ENCODE results near the gene DGKI. TPM values are rescaled to one million over a fixed set of nuclear protein-coding genes. Genes with fewer than 3 reads are reported as not detected.

DGKI gene
- total RNA-seq, 1 experiment from 2014 or later = 0.79 TPM

DNA sequence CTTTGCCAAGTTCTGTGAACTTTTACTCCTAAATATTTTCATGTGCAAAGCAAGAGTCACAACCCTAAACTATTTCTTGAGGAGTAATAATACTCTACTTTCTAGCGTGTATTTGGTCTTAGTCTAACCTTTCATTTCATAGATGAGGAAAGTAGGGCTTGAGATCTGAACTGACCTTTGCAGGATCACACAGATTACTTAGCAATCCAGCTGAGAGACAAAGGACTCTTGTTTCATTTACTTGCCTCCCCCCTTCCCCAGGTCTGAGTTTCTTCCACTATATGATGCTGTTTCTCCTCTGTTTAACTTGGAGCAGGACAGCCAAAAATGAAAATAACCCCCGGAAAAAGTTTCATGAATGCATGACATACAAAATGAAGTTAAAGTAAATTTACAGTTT is 427.9 kb downstream of the DGKI start:
- ChIA-PET CTCF (no interaction called here), POLR2A (no interaction called here)
- TF ChIP-seq MAX (CRISPR knock-in tag; IDR thresholded peaks at IDR 0.05) (no peak), CBFB (CRISPR knock-in tag; IDR thresholded peaks at IDR 0.05; ENCODE audit: low read depth) (no peak), FOXP1 (CRISPR knock-in tag; IDR thresholded peaks at IDR 0.05; ENCODE audit: borderline replicate concordance) (no peak), ATF3 (CRISPR knock-in tag; conservative IDR thresholded peaks at IDR 0.05) (no peak), SMAD3 (CRISPR knock-in tag; IDR thresholded peaks at IDR 0.05; ENCODE audit: borderline replicate concordance) (no peak), IRF2 (CRISPR knock-in tag; IDR thresholded peaks at IDR 0.05; ENCODE audit: borderline replicate concordance, low read depth) (no peak), GABPB1 (CRISPR knock-in tag; IDR thresholded peaks at IDR 0.05) (no peak), ZNF121 (CRISPR knock-in tag; IDR thresholded peaks at IDR 0.05) (no peak), ZNF138 (CRISPR knock-in tag; conservative IDR thresholded peaks at IDR 0.05) (no peak), OVOL2 (CRISPR knock-in tag; IDR thresholded peaks at IDR 0.05; ENCODE audit: borderline replicate concordance) (no peak), ELF4 (CRISPR knock-in tag; IDR thresholded peaks at IDR 0.05; ENCODE audit: low read depth) (no peak)
- TF ChIP-seq, protein P1, sequence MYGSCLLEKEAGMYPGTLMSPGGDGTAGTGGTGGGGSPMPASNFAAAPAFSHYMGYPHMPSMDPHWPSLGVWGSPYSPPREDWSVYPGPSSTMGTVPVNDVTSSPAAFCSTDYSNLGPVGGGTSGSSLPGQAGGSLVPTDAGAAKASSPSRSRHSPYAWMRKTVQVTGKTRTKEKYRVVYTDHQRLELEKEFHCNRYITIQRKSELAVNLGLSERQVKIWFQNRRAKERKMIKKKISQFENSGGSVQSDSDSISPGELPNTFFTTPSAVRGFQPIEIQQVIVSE (CRISPR knock-in tag; IDR thresholded peaks at IDR 0.05; ENCODE audit: borderline replicate concordance) = no peak
- TF ChIP-seq, protein P2, sequence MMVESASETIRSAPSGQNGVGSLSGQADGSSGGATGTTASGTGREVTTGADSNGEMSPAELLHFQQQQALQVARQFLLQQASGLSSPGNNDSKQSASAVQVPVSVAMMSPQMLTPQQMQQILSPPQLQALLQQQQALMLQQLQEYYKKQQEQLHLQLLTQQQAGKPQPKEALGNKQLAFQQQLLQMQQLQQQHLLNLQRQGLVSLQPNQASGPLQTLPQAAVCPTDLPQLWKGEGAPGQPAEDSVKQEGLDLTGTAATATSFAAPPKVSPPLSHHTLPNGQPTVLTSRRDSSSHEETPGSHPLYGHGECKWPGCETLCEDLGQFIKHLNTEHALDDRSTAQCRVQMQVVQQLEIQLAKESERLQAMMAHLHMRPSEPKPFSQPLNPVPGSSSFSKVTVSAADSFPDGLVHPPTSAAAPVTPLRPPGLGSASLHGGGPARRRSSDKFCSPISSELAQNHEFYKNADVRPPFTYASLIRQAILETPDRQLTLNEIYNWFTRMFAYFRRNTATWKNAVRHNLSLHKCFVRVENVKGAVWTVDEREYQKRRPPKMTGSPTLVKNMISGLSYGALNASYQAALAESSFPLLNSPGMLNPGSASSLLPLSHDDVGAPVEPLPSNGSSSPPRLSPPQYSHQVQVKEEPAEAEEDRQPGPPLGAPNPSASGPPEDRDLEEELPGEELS (CRISPR knock-in tag; IDR thresholded peaks at IDR 0.05) = no peak
- no peak for DNase-seq (ENCODE audit: low spot score)
- Mint-ChIP-seq H3K4me3 (no peak overlapping the region), H3K27ac (no peak overlapping the region), H3K4me1 (no peaks in the 10 kb centered on the region), H3K36me3 (peaks cover 5% of the 10 kb centered on the region; the same call in 1 of the 2 replicates), H3K9me3 (peaks cover 16% of the 10 kb centered on the region), H3K27me3 (ENCODE audit: low read depth) (no peaks in the 10 kb centered on the region)
- ATAC-seq = no peak

DNA sequence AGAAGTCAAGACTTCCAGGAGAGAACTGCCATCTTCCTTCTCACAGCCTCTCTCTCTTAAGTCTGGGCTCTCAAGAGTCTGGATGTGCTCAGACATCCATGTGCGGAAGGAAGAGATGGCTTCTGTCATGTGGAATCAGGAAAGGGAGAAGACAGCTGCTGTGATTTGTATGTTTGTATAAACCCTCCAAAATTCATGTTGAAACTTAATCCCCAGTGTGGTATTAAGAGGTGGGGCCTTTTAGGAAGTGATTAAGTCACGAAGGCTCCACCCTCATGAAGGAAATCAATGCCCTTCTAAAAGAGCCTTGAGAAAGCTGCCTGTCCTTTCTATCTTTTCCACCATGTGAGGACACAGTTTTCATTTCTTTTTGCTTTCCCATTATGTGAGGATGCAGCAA is 429.3 kb downstream of the DGKI start:
- no peaks in the 10 kb centered on the region for H3K36me3 Mint-ChIP-seq
- peaks cover 11% of the 10 kb centered on the region for H3K9me3 Mint-ChIP-seq
- DNase-seq (ENCODE audit: low spot score) (no peak), ATAC-seq (no peak)
- H3K27ac Mint-ChIP-seq = no peak overlapping the region
- ChIA-PET CTCF (no interaction called here), POLR2A (no interaction called here)
- H3K4me3 Mint-ChIP-seq = no peak overlapping the region
- TF ChIP-seq, protein P3, sequence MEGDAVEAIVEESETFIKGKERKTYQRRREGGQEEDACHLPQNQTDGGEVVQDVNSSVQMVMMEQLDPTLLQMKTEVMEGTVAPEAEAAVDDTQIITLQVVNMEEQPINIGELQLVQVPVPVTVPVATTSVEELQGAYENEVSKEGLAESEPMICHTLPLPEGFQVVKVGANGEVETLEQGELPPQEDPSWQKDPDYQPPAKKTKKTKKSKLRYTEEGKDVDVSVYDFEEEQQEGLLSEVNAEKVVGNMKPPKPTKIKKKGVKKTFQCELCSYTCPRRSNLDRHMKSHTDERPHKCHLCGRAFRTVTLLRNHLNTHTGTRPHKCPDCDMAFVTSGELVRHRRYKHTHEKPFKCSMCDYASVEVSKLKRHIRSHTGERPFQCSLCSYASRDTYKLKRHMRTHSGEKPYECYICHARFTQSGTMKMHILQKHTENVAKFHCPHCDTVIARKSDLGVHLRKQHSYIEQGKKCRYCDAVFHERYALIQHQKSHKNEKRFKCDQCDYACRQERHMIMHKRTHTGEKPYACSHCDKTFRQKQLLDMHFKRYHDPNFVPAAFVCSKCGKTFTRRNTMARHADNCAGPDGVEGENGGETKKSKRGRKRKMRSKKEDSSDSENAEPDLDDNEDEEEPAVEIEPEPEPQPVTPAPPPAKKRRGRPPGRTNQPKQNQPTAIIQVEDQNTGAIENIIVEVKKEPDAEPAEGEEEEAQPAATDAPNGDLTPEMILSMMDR (IDR thresholded peaks at IDR 0.05) = no peak
- no peak for TF ChIP-seq EMX1 (CRISPR knock-in tag; IDR thresholded peaks at IDR 0.05)
- no peak for TF ChIP-seq ATF3 (CRISPR knock-in tag; conservative IDR thresholded peaks at IDR 0.05)
- TF ChIP-seq, protein P4, sequence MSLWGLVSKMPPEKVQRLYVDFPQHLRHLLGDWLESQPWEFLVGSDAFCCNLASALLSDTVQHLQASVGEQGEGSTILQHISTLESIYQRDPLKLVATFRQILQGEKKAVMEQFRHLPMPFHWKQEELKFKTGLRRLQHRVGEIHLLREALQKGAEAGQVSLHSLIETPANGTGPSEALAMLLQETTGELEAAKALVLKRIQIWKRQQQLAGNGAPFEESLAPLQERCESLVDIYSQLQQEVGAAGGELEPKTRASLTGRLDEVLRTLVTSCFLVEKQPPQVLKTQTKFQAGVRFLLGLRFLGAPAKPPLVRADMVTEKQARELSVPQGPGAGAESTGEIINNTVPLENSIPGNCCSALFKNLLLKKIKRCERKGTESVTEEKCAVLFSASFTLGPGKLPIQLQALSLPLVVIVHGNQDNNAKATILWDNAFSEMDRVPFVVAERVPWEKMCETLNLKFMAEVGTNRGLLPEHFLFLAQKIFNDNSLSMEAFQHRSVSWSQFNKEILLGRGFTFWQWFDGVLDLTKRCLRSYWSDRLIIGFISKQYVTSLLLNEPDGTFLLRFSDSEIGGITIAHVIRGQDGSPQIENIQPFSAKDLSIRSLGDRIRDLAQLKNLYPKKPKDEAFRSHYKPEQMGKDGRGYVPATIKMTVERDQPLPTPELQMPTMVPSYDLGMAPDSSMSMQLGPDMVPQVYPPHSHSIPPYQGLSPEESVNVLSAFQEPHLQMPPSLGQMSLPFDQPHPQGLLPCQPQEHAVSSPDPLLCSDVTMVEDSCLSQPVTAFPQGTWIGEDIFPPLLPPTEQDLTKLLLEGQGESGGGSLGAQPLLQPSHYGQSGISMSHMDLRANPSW (CRISPR knock-in tag; conservative IDR thresholded peaks at IDR 0.05; ENCODE audit: low read depth) = no peak
- no peak for TF ChIP-seq ATF1 (CRISPR knock-in tag; IDR thresholded peaks at IDR 0.05)
- TF ChIP-seq GTF2I (CRISPR knock-in tag; conservative IDR thresholded peaks at IDR 0.05) = no peak
- TF ChIP-seq JAZF1 (CRISPR knock-in tag; IDR thresholded peaks at IDR 0.05) = no peak
- TF ChIP-seq, protein P5, sequence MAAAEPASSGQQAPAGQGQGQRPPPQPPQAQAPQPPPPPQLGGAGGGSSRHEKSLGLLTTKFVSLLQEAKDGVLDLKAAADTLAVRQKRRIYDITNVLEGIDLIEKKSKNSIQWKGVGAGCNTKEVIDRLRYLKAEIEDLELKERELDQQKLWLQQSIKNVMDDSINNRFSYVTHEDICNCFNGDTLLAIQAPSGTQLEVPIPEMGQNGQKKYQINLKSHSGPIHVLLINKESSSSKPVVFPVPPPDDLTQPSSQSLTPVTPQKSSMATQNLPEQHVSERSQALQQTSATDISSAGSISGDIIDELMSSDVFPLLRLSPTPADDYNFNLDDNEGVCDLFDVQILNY (CRISPR knock-in tag; IDR thresholded peaks at IDR 0.05) = no peak
- TF ChIP-seq SMAD3 (CRISPR knock-in tag; IDR thresholded peaks at IDR 0.05; ENCODE audit: borderline replicate concordance) = no peak
- no peaks in the 10 kb centered on the region for H3K4me1 Mint-ChIP-seq
- H3K27me3 Mint-ChIP-seq (ENCODE audit: low read depth) = no peaks in the 10 kb centered on the region
